Lower lobe of right lung (tissue), 2 donors: Measurements from ENCODE around the gene NOTCH1. TPM values are rescaled to one million over a fixed set of nuclear protein-coding genes. Genes with fewer than 3 reads are reported as not detected.

Experiments used
- ATAC-seq, 2 donors: fragments of 200-7000 bp; cut with Tn5 transposase; one replicate each; pipeline ENCODE4 v1.9.1; 2020 to 2022; ENCODE audit warnings: mild to moderate bottlenecking in 2 of 2, moderate library complexity in 2 of 2
- DNase-seq: peaks from one replicate; pipeline ENCODE4 v3.0.0-alpha.2; 2020
- H3K27ac ChIP-seq: fragments of 200-600 bp; one replicate; pipeline ENCODE4 v1.8.0; 2022
- H3K27me3 ChIP-seq: fragments of 200-600 bp; one replicate; pipeline ENCODE4 v1.8.0; 2022; ENCODE audit warnings: low read depth
- H3K36me3 ChIP-seq: fragments of 200-600 bp; one replicate; pipeline ENCODE4 v1.8.0; 2022; ENCODE audit warnings: mild to moderate bottlenecking
- H3K4me1 ChIP-seq: fragments of 200-600 bp; one replicate; pipeline ENCODE4 v1.8.0; 2022
- H3K4me3 ChIP-seq: fragments of 200-600 bp; one replicate; pipeline ENCODE4 v1.8.0; 2022; ENCODE audit warnings: mild to moderate bottlenecking
- H3K9me3 ChIP-seq: fragments of 200-600 bp; one replicate; pipeline ENCODE4 v1.8.0; 2022
- CTCF ChIP-seq: fragments of 200-600 bp; IDR thresholded peaks from one replicate; pipeline ENCODE4 v1.8.0; 2022; ENCODE audit warnings: antibody characterized with exemption, mild to moderate bottlenecking
- intact Hi-C: fragments of 100-400 bp; cut with DNase I; formaldehyde crosslinking; loops from one replicate; pipeline ENCODE4 v1.11.0; 2022
- total RNA-seq: library from RNA; stranded (reverse); fragmentation: NEBNext Ultra II Directional; extraction: Animal tissue kit (Norgen Biotek cat#: 25700); gene quantifications from one replicate; pipeline ENCODE4 v1.2.1, GENCODE V29; 2021
- donor health status: DM: no; HTN: yes; CAD: no; lungs with severe emphysema.

NOTCH1 gene
- total RNA-seq, 1 donor from 2014 or later = 91.4 TPM

- peaks cover 41% of the 10 kb centered on the region for H3K36me3 ChIP-seq
- peaks cover 92% of the 10 kb centered on the region for H3K4me1 ChIP-seq
- H3K27ac ChIP-seq = peak overlapping the region; percentile 0
- H3K9me3 ChIP-seq = no peaks in the 10 kb centered on the region
- no peaks in the 10 kb centered on the region for H3K27me3 ChIP-seq
- no peak for DNase-seq
- H3K4me3 ChIP-seq = no peak overlapping the region
- no peak for TF ChIP-seq CTCF
- intact Hi-C loops = no loop called here
- no peak for ATAC-seq
These were observed 9.7 kb downstream of the NOTCH1 start for GRCh38 chr9:136536051-136536720.

GRCh38 chr9:136535070-136535469 lies 10.8 kb downstream of the NOTCH1 start:
- no peak for TF ChIP-seq CTCF
- no peak overlapping the region for H3K27ac ChIP-seq
- peaks cover 92% of the 10 kb centered on the region for H3K4me1 ChIP-seq
- intact Hi-C loops = no loop called here
- H3K4me3 ChIP-seq = no peak overlapping the region
- DNase-seq (no peak), ATAC-seq (no peak)
- H3K27me3 ChIP-seq = no peaks in the 10 kb centered on the region
- H3K9me3 ChIP-seq = no peaks in the 10 kb centered on the region
- H3K36me3 ChIP-seq = peaks cover 36% of the 10 kb centered on the region

- peak overlapping the region; percentile 77 for H3K27ac ChIP-seq
- no peaks in the 10 kb centered on the region for H3K27me3 ChIP-seq
- H3K36me3 ChIP-seq = peaks cover 36% of the 10 kb centered on the region
- intact Hi-C loops = no loop called here
- H3K9me3 ChIP-seq = no peaks in the 10 kb centered on the region
- peak overlapping the region; percentile 28 for H3K4me3 ChIP-seq
- TF ChIP-seq CTCF = no peak
- DNase-seq (no peak), ATAC-seq (no peak)
- peaks cover 92% of the 10 kb centered on the region for H3K4me1 ChIP-seq
These were observed 11.5 kb downstream of the NOTCH1 start for GRCh38 chr9:136534366-136534765.

GRCh38 chr9:136533775-136534157 lies 12.1 kb downstream of the NOTCH1 start:
- Histone ChIP-seq H3K27ac (peak overlapping the region; percentile 77), H3K27me3 (no peaks in the 10 kb centered on the region), H3K9me3 (no peaks in the 10 kb centered on the region), H3K36me3 (peaks cover 36% of the 10 kb centered on the region), H3K4me3 (peak overlapping the region; percentile 28), H3K4me1 (peaks cover 92% of the 10 kb centered on the region)
- DNase-seq = peak; percentile 86
- intact Hi-C loops = no loop called here
- no peak for TF ChIP-seq CTCF
- peak; percentile 53 to 63 for ATAC-seq

- Histone ChIP-seq H3K4me3 (peak overlapping the region; percentile 28), H3K36me3 (peaks cover 35% of the 10 kb centered on the region), H3K9me3 (no peaks in the 10 kb centered on the region), H3K27ac (peak overlapping the region; percentile 77), H3K4me1 (peaks cover 92% of the 10 kb centered on the region), H3K27me3 (no peaks in the 10 kb centered on the region)
- DNase-seq (no peak), ATAC-seq (peak; percentile 1 to 14)
- no peak for TF ChIP-seq CTCF
- intact Hi-C loops = no loop called here
These were observed 12.8 kb downstream of the NOTCH1 start for GRCh38 chr9:136532799-136533774.
